Activated naive CD4-positive, alpha-beta T cell treated with anti-CD3 and anti-CD28 coated beads, Interleukin-2, amount 10 ng/mL, durations not matched to agents 7 days and 5 days (primary cell): ENCODE results near the gene SOX13.
A peak's percentile ranks its signal among the peaks of the same experiment; 100 is the strongest.
"Not testable (repeated sequence)": the region's sequence is repeated elsewhere in the genome, so short reads cannot be mapped to it uniquely, and the experiment has no call there.

Source experiments
- CTCF ChIA-PET: fragments of 350-600 bp; sonication (Branson Sonifier 250); formaldehyde crosslinking; loops from one replicate; lab custom pipeline; 2021; ENCODE audit warnings: antibody characterized with exemption; lab: Charles Lee
- DNase-seq: peaks from one replicate; pipeline ENCODE4 v3.0.0-alpha.2; 2020
- H3K27ac Mint-ChIP-seq: one replicate; pipeline ENCODE4 v1.8.0; 2021; ENCODE audit warnings: mild to moderate bottlenecking, moderate library complexity, mixed read lengths
- H3K27me3 Mint-ChIP-seq: one replicate; pipeline ENCODE4 v1.8.0; 2021; ENCODE audit warnings: mild to moderate bottlenecking, mixed read lengths
- H3K36me3 Mint-ChIP-seq: one replicate; pipeline ENCODE4 v1.8.0; 2021; ENCODE audit warnings: mixed read lengths
- H3K4me1 Mint-ChIP-seq: one replicate; pipeline ENCODE4 v1.8.0; 2021; ENCODE audit warnings: mixed read lengths
- H3K4me3 Mint-ChIP-seq: one replicate; pipeline ENCODE4 v1.8.0; 2021; ENCODE audit warnings: mild to moderate bottlenecking, moderate library complexity, mixed read lengths
- H3K9me3 Mint-ChIP-seq: one replicate; pipeline ENCODE4 v1.8.0; 2021; ENCODE audit warnings: mixed read lengths

SOX13 gene

DNA sequence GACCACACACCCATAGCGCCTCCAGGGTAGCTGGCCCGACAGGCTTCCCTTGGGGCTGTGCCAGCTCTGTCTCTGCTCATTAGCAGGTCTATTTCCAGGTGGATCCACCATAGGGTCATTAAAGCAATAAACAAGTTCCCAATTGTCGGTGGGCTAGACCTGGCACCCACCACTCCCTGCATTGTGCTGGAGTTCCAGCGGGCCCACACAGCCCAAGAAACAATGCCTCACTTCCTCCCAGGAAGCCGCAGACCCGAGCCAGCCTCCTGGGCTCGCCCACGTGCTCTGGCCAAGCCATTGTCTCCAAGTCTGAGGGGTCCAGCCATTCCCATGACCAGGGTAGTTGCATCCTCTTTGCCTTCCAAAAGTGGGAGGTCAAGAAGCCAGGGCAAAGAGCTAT, 27.5 kb upstream of the SOX13 start:
- Mint-ChIP-seq H3K9me3 (no peaks in the 10 kb centered on the region), H3K36me3 (no peaks in the 10 kb centered on the region), H3K4me1 (no peaks in the 10 kb centered on the region), H3K27ac (no peak overlapping the region), H3K27me3 (peaks cover 22% of the 10 kb centered on the region), H3K4me3 (no peak overlapping the region)
- CTCF ChIA-PET = no interaction called here
- no peak for DNase-seq

GRCh38 chr1:204046346-204046745, 26.6 kb upstream of the SOX13 start:
- Mint-ChIP-seq H3K4me3 (no peak overlapping the region), H3K27ac (no peak overlapping the region), H3K27me3 (peaks cover 22% of the 10 kb centered on the region), H3K4me1 (no peaks in the 10 kb centered on the region), H3K36me3 (no peaks in the 10 kb centered on the region), H3K9me3 (no peaks in the 10 kb centered on the region)
- CTCF ChIA-PET = no interaction called here
- DNase-seq = no peak

GRCh38 chr1:204048796-204049195, 24.1 kb upstream of the SOX13 start:
- H3K27ac Mint-ChIP-seq, CTCF ChIA-PET, H3K4me3 Mint-ChIP-seq, H3K36me3 Mint-ChIP-seq, H3K4me1 Mint-ChIP-seq, DNase-seq, H3K9me3 Mint-ChIP-seq: not testable (repeated sequence)
- H3K27me3 Mint-ChIP-seq = peaks cover 19% of the 10 kb centered on the region

DNA sequence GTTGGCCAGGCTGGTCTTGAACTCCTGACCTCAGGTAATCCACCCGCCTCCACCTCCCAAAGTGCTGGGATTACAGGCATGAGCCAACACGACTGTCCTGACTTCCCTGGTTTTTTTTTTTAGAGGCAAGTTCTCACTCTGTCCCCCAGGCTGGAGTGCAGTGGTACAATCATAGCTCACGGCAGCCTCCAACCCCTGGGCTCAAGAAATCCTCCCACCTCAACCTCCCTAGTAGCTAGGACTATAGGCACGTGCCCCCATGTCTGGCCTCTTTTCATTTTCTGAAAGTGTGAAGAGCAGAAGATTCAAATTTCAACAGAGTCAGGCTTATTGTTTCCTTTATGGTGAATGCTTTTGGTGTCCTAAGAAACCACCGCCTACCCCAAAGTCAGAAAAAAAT, 21.7 kb upstream of the SOX13 start:
- Mint-ChIP-seq H3K36me3 (no peaks in the 10 kb centered on the region), H3K4me3 (no peak overlapping the region), H3K27ac (no peak overlapping the region), H3K4me1 (no peaks in the 10 kb centered on the region), H3K9me3 (no peaks in the 10 kb centered on the region), H3K27me3 (peaks cover 3% of the 10 kb centered on the region)
- CTCF ChIA-PET = no interaction called here
- no peak for DNase-seq

- CTCF ChIA-PET = no interaction called here
Measured at GRCh38 chr1:204051718-204052117, 21.2 kb upstream of the SOX13 start.

DNA sequence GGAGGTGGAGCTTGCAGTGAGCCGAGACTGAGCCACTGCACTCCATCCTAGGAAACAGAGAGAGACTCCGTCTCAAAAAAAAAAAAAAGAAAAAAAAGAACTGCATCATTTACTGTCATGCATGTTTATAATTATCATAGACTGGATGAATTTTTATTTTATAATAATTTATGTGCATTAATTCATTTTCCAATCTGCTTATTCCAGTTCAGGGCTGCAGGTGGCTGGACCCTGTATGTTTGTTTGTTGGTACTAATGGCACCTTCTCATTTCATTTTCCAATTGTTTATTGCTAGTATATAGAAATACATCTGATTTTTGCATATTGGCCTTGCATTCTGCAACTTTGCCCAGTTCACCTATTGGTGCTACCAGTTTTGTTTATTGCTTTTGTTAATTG, 19.0 kb upstream of the SOX13 start:
- no peaks in the 10 kb centered on the region for H3K36me3 Mint-ChIP-seq
- CTCF ChIA-PET = no interaction called here
- no peak overlapping the region for H3K27ac Mint-ChIP-seq
- H3K27me3 Mint-ChIP-seq = peaks cover 4% of the 10 kb centered on the region
- no peaks in the 10 kb centered on the region for H3K4me1 Mint-ChIP-seq
- DNase-seq = no peak
- no peak overlapping the region for H3K4me3 Mint-ChIP-seq
- no peaks in the 10 kb centered on the region for H3K9me3 Mint-ChIP-seq

More at GRCh38 chr1:204051718-204052117, 21.2 kb upstream of the SOX13 start:
- no peak overlapping the region for H3K4me3 Mint-ChIP-seq
- no peaks in the 10 kb centered on the region for H3K36me3 Mint-ChIP-seq
- DNase-seq = no peak
- H3K27me3 Mint-ChIP-seq = no peaks in the 10 kb centered on the region
- no peaks in the 10 kb centered on the region for H3K9me3 Mint-ChIP-seq
- H3K27ac Mint-ChIP-seq = no peak overlapping the region
- H3K4me1 Mint-ChIP-seq = no peaks in the 10 kb centered on the region

GRCh38 chr1:204059970-204060369, 12.9 kb upstream of the SOX13 start:
- Mint-ChIP-seq H3K4me1 (no peaks in the 10 kb centered on the region), H3K9me3 (no peaks in the 10 kb centered on the region), H3K27ac (no peak overlapping the region), H3K4me3 (no peak overlapping the region), H3K36me3 (no peaks in the 10 kb centered on the region), H3K27me3 (peaks cover 22% of the 10 kb centered on the region)
- DNase-seq = no peak
- CTCF ChIA-PET = interaction anchor here (1.1 kb wide), 1 partner anchor 339 kb away, joined by 3 read pairs; no protein-coding TSS in a partner anchor

DNA sequence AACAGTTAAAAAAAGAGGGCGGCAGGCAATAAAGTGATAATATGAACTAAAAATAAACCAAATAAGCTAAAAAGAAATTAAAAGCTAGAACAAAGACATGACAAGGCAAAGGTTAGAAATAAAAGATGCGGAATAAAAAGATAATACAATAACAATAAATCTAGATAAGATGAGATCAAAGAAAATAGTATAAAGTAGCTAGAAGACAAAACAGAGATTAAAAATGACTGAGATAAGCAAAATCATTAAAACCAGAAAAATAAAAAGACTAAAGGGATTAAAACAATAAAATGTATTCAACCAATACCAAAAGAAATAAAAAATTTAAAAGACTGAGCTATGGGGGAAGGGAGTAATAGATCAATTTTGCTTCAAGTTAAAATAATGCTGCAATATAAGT, 10.8 kb upstream of the SOX13 start:
- no peaks in the 10 kb centered on the region for H3K9me3 Mint-ChIP-seq
- H3K4me1 Mint-ChIP-seq = no peaks in the 10 kb centered on the region
- no peak overlapping the region for H3K27ac Mint-ChIP-seq
- no peak for DNase-seq
- H3K36me3 Mint-ChIP-seq = no peaks in the 10 kb centered on the region
- CTCF ChIA-PET = no interaction called here
- peaks cover 28% of the 10 kb centered on the region for H3K27me3 Mint-ChIP-seq
- H3K4me3 Mint-ChIP-seq = no peak overlapping the region

DNA sequence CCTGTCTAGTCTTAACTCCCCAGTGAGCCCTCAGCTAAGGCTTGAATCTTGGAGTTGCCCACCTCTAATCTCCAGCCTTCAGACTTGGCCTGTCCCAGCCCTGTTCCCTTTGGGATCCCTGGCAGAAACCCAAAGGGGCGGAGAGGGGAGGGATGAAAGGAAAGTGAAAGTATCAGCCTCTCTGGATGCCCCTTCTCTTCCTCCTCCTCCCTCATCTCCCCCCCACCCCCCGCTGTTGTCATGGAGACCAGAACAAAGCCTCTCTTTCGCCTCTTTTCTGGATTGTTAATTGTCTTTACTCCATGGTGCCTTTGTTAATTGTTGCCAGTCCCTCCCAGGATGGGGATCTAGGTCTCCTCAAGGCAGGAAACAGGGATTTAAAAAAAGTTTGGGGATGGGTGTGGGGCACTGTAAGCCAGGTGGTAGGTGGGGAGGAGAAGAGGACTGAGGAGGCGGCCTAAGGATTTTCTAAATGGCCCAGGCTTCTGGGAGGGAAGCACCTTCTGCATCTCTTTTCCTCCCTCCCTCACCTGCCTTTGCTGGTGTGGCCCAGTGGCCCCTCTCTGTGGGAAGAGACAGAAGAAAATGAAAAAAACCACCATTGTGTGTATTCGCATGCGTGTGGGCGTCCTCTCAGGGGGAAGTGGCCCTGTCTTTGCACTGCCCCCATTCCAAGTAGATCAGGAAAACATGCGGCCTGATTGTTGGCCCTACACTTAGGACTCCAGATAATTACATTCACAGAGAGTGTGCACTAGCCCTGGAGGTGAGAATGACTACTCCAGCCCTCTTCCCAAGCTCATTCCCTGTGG, 7.5 kb upstream of the SOX13 start:
- no peaks in the 10 kb centered on the region for H3K4me1 Mint-ChIP-seq
- CTCF ChIA-PET = interaction anchor here (0.6 kb wide), 1 partner anchor 602 kb away, joined by 3 read pairs; no protein-coding TSS in a partner anchor
- H3K9me3 Mint-ChIP-seq = no peaks in the 10 kb centered on the region
- peaks cover 44% of the 10 kb centered on the region for H3K27me3 Mint-ChIP-seq
- DNase-seq = no peak
- H3K4me3 Mint-ChIP-seq = no peak overlapping the region
- H3K36me3 Mint-ChIP-seq = no peaks in the 10 kb centered on the region
- H3K27ac Mint-ChIP-seq = no peak overlapping the region

DNA sequence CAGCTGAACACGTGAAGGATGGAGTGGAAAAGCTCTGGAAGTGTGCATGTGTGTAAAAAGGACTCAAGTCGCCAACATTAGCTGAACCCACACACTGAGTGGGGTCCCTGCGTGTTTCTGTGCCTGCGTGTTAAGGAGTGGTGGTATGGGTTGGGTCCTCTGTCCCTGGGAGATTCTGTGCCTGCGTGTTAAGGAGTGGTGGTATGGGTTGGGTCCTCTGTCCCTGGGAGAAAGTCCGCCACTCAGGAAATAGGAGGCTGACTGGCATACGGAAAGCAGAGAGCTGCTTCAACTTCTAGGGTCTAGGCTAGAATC, 7.0 kb upstream of the SOX13 start:
- Mint-ChIP-seq H3K9me3 (no peaks in the 10 kb centered on the region), H3K4me3 (no peak overlapping the region), H3K36me3 (no peaks in the 10 kb centered on the region), H3K27me3 (peaks cover 49% of the 10 kb centered on the region), H3K4me1 (no peaks in the 10 kb centered on the region), H3K27ac (no peak overlapping the region)
- CTCF ChIA-PET = no interaction called here
- DNase-seq = no peak

GRCh38 chr1:204067935-204068334, 5.0 kb upstream of the SOX13 start:
- peaks cover 64% of the 10 kb centered on the region for H3K27me3 Mint-ChIP-seq
- peaks cover 2% of the 10 kb centered on the region for H3K4me1 Mint-ChIP-seq
- DNase-seq = no peak
- H3K4me3 Mint-ChIP-seq = no peak overlapping the region
- no peak overlapping the region for H3K27ac Mint-ChIP-seq
- CTCF ChIA-PET = no interaction called here
- no peaks in the 10 kb centered on the region for H3K9me3 Mint-ChIP-seq
- no peaks in the 10 kb centered on the region for H3K36me3 Mint-ChIP-seq

DNA sequence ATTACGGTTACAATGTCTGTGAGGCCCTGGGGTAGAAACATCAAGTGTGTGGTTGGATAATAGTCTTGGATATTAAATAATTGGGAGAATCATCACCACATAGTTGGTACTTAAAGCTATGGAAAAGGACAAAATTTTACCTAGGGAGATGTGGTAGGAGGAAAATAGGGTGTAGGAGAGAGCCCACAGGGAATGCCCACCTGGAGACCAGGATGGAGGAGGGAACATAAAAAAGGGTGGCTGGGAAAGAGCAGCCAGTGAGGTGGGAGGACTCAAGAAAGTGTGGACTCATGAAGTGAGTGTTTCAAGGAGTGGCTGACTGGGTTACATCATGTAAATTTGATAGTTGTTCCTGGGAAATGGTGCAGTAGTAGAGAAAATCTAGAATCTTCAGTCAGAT, 3.0 kb upstream of the SOX13 start:
- H3K27ac Mint-ChIP-seq = no peak overlapping the region
- H3K36me3 Mint-ChIP-seq = no peaks in the 10 kb centered on the region
- H3K27me3 Mint-ChIP-seq = peaks cover 72% of the 10 kb centered on the region
- H3K9me3 Mint-ChIP-seq = no peaks in the 10 kb centered on the region
- DNase-seq = no peak
- CTCF ChIA-PET = no interaction called here
- no peak overlapping the region for H3K4me3 Mint-ChIP-seq
- peaks cover 16% of the 10 kb centered on the region for H3K4me1 Mint-ChIP-seq

- Mint-ChIP-seq H3K4me3 (no peak overlapping the region), H3K27ac (no peak overlapping the region), H3K9me3 (no peaks in the 10 kb centered on the region), H3K36me3 (no peaks in the 10 kb centered on the region), H3K27me3 (peaks cover 74% of the 10 kb centered on the region), H3K4me1 (peaks cover 20% of the 10 kb centered on the region)
- DNase-seq = no peak
- CTCF ChIA-PET = no interaction called here
Measured at GRCh38 chr1:204070895-204071294, 2.0 kb upstream of the SOX13 start.

- peaks cover 96% of the 10 kb centered on the region for H3K27me3 Mint-ChIP-seq
Measured at GRCh38 chr1:204073837-204074273, 940 bp downstream of the SOX13 start.

DNA sequence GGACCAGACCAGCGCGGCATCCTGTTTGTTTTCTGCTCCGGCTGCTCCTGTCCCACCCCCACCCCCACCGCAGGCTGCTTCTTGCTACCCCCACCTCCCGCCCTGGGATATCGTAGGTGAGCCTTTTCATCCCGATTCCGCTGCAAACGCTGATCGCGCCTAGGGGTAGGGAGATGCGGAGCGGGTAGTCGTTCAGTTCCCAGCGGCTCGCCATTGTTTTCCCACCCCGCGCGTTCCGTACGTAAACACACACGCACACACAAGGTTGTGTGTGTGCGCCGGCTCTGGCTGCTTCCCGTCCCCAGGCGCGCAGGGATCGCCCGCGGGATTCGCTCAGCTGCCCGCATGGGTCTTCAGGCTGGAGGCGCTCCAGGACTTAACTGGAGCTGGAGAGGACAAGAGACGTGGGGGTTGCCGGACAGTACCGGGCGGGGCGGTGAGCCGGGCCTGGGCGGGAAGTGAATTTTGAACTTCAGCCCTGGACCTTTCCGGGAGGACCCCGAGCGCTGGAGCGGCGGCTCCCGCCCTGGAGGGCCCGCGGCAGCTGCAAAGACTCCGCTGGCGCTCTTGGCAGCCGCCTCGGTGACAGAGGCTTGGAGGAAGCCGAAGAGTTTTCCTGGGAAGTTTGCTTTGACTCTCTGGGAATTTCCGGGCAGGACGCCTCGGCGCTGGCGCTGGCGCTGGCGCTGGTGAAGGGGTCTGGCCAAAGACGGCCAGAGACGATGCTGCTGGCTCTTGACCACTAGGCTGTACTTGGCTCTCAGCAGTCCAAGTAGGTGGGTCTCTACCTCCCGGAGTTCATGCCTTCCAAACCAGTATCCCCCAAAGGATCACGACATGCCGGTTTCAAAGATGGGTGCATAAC, 1.6 kb downstream of the SOX13 start:
- DNase-seq = no peak
- Mint-ChIP-seq H3K4me1 (peaks cover 22% of the 10 kb centered on the region), H3K27ac (no peak overlapping the region), H3K27me3 (peaks cover 93% of the 10 kb centered on the region), H3K9me3 (no peaks in the 10 kb centered on the region), H3K4me3 (peak overlapping the region; percentile 63), H3K36me3 (no peaks in the 10 kb centered on the region)
- CTCF ChIA-PET = no interaction called here

More at GRCh38 chr1:204073837-204074273, 940 bp downstream of the SOX13 start:
- CTCF ChIA-PET = no interaction called here
- DNase-seq = no peak
- H3K9me3 Mint-ChIP-seq = no peaks in the 10 kb centered on the region
- H3K27ac Mint-ChIP-seq = no peak overlapping the region
- peak overlapping the region; percentile 63 for H3K4me3 Mint-ChIP-seq
- peaks cover 22% of the 10 kb centered on the region for H3K4me1 Mint-ChIP-seq
- H3K36me3 Mint-ChIP-seq = no peaks in the 10 kb centered on the region
